ENCODE measurements around the gene ABCC1. TPM values are rescaled to one million over a fixed set of nuclear protein-coding genes. Genes with fewer than 3 reads are reported as not detected.

The ABCC1 gene
- total and polyA plus RNA-seq, 2 of the 8 experiments (the other 6 are each of a cell fraction or from before 2014, with no cell fraction given): 42.6 to 66.8 TPM

GRCh38 chr16:16037521-16037920, 88.1 kb downstream of the ABCC1 start (continued):
- TF ChIP-seq KDM4A (IDR thresholded peaks at IDR 0.05; ENCODE audit: low read depth, low read length, severe bottlenecking) (no peak), TBP (IDR thresholded peaks at IDR 0.05; ENCODE audit: low read depth, low read length) (no peak), JUN (IDR thresholded peaks at IDR 0.05; ENCODE audit: low read depth, low read length) (no peak), CTBP2 (IDR thresholded peaks at IDR 0.05; ENCODE audit: borderline replicate concordance, insufficient read depth, insufficient read length, low read length) (no peak), EGR1 (IDR thresholded peaks at IDR 0.05; ENCODE audit: borderline replicate concordance, low read depth, low read length) (no peak), POLR2AphosphoS5 (IDR thresholded peaks at IDR 0.05; ENCODE audit: low read depth, low read length) (no peak)
